CD4-positive, alpha-beta T cell treated with Interferon gamma for 1 hour (primary cell): Measurements from ENCODE around the gene RBP7.

Experiments
- DNase-seq: peaks from one replicate; pipeline ENCODE4 v3.0.0-alpha.2; 2020

RBP7 gene

DNA sequence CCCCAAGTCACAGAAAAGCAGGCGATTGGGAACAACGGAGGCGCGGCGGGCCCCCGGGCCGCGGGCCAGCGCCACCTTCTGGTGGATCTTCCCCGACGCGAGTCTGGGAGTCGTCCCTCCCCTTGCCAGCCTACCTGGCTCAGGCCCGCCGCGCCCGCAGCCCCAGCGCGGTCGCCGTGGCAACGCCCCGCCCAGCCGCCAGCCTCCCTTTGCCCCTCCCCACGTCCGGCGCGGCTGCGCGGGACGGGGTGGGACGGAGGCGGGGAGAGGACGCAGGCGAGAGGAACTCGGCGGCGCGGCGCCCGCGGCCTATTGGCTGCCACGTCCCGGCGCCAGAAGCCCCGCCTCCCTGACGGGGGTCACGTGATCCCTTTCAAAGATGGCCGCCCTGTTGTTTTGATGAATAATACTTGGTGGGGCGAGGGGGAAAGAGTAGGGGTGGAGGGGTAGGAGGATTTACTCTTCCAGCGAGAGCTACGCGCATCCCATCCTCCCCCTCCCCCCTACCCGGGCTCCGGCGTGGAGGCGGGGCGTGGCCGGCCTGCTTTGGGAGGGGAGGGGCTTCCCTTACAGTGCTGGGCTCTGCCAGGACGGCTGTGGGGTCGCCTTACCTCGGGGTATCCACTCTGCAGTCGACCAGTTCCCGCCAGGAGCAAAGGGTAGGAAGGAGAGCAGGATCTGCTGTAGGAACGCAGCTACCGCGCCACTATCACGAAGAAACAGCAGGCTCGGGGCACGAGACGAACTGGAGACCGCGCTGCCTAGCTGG lies 35.7 kb downstream of the RBP7 start, which contains the start of gene UBE4B:
UBE4B (plus strand) TSS at position 369 of the 769 bp plus-strand sequence. CDS start 713 bp downstream, outside the sequence.
- DNase-seq = peak; percentile 99

GRCh38 chr1:10033359-10033845 lies 36.4 kb downstream of the RBP7 start:
- no peak for DNase-seq

DNA sequence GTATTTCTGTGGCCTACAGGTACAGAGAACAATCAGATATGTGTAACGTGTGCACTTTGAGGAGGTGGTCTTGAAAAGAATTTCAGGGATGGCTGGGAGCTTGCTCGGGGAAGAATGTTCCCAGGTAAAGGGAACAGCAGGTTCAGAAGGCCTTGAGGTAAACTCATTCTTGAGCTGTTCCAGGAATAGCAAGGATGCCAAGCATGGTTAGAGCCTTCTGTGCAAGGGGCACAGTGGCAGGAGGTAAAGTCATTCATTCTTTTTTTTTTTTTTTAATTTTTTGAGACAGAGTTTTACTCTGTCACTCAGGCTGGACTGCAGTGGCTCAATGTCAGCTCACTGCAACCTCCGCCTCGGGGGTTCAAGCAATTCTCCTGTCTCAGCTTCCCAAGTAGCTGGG lies 45.7 kb downstream of the RBP7 start:
- no peak for DNase-seq

- no peak for DNase-seq
These were observed 48.7 kb downstream of the RBP7 start for GRCh38 chr1:10045480-10046355.

DNA sequence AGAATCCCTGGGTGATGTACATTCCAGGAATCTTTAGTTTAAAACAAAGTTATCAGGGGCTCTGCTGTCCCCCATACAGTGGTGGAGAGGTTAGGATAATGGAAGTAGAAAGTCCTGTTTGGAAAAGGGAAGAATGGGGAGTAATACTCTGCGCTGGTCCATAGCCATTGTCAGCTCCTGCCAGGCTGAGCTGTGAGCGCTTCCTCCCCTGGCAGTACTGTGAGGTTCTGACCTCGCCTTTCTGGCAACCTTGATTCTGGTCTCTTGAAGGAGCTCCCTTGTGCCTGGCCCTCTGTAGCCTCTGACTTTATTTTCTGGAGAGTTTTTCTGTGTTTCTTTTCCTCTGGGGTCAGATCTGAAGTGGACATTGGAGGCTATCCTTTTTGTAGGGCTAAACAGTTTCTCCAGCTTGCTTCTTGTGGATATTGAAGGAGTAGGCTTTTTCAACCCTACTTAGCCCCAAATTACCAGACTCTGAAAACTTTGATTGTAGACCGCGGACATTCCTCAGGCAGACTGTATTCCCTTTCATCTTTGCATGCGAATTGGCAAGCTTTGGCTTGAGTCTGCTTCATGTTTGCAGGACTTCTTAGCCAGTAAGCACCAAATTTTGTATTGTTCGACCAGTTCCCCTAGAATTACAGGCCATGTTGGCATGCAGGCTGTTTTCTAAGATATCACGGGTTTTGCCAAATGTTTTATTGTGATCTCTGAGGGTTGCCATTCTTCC lies 49.5 kb downstream of the RBP7 start:
- no peak for DNase-seq

GRCh38 chr1:10048601-10049000 lies 51.6 kb downstream of the RBP7 start:
- no peak for DNase-seq

DNA sequence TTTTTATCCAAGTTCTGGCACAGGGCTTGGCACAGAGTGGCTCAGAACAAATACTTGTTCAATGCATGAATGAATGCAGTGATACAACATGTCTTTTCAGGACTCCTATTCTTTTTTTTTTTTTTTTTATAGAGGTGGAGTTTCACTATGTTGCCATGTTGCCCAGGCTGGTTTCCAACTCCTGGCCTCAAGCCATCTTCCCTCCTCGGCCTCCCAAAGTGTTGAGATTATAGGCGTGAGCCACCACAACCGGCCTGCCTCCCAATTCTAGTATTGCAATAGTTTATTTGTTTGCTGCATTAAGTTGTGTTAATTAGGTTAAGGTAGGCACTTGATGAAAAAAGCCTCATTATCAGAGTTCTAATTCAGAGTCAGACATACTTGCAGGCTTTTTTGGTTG lies 53.6 kb downstream of the RBP7 start:
- DNase-seq = no peak

DNA sequence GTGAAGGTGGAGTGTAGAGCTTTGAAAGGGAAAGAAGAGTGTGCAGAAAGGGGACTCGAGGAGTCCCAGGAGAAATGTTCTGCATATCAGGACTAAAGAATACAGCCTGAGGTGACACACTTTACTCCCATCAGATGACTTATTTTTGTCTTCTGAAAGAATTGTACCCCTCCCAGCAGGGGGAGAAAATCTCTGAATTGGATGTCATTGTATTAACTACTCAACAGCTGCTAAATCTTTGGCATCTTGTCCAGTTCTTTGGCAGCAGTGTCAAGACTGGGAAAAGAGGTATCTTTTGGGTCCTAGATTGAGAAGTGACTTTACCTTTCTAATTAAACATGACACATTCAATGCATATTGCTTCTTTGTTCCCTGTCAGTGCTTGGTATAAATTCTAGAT lies 54.6 kb downstream of the RBP7 start:
- no peak for DNase-seq

- DNase-seq = no peak
These were observed 55.3 kb downstream of the RBP7 start for GRCh38 chr1:10052347-10052746.

- DNase-seq = no peak
These were observed 57.4 kb downstream of the RBP7 start for GRCh38 chr1:10054465-10054864.

GRCh38 chr1:10056599-10056987 lies 59.6 kb downstream of the RBP7 start:
- no peak for DNase-seq

GRCh38 chr1:10057343-10057742 lies 60.3 kb downstream of the RBP7 start:
- DNase-seq = no peak

GRCh38 chr1:10057796-10058195 lies 60.8 kb downstream of the RBP7 start:
- DNase-seq = no peak

DNA sequence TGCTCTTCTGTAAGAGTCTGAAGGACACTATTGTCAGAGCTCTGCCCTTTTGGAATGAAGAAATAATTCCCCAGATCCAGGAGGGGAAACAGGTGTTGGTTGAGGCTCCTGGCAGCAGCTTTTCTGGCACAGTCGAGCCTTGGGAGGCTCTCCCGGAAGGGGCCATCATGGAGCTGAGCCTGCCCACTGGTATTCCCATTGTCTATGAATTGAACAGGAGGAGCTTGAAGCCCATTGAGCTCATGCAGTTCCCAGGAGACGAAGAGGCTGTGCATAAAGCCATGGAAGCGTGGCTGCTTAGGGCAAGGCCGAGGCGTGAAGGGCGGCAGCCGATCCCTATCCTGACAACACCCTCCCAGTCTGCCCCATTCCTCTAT lies 62.3 kb downstream of the RBP7 start:
- no peak for DNase-seq

DNA sequence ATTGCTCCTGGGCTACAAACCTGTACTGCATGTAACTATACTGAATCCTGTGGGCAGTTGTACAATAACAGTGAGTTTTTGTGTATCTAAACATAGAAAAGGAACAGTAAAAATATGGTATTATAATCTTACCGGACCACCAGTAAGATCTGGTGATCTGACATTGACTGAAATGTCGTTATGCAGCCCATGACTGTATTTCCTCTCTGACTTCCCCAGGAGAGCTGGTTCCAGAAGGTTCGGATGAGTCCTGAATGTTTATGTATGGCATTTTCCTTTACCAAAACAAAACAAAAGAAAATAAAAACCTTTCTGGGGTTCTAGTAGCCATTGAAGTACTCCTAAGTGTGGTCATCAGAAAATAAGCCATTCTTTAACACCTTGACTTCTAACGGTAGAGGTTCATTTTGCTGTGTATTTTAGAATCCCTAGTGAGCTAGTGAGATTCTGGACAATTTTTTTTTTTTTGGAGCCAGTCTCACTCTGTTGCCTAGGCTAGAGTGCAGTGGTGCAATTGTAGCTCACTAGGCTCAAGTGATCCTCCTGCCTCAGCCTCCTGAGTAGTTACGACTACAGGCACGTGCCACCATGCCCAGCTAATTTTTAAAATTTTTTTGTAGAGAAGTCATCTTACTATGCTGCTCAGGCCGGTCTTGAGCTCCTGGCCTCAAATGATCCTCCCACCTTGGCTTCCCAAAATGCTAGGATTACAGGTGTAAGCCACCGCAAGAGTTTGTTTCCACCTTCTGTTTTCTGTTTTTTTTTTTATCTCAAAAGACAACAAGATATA lies 63.5 kb downstream of the RBP7 start:
- DNase-seq = no peak

DNA sequence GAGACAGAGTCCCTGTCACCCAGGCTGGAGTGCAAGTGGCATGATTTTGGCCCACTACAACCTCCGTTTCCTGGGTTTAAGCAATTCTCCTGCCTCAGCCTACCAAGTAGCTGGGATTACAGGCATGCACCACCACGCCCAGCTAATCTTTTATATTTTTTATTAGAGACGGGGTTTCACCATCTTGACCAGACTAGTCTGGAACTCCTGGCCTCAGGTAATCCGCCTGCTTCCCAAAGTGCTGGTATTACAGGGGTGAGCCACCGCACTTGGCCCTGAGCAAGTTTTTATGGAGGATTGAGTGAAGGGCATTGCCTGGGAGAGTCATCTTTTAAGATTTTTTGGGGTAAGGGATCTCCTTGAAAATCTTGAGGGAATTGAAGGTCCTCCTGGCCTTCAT lies 64.2 kb downstream of the RBP7 start:
- no peak for DNase-seq

GRCh38 chr1:10063878-10064277 lies 66.8 kb downstream of the RBP7 start:
- DNase-seq = no peak

GRCh38 chr1:10064416-10065343 lies 67.7 kb downstream of the RBP7 start:
- DNase-seq = no peak

DNA sequence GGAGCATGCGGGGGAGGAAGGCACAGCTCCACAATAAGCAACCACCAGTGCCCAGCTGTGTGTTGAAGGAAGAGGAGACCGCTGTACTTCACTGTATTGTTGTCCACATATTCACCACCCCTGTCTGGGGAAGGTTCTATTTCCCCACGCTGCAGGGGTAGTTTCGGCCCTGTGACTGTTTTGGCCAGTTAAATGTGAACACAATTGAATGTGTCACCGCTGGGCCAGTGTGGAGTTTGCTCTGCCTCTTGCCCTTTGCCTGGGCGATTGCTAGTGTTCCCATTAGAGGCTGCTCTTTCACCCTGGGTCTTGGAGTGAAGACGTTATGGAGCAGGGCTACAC lies 68.3 kb downstream of the RBP7 start:
- no peak for DNase-seq
